Astrocyte (in vitro differentiated cells and primary cell): ENCODE results near the gene SYTL3. TPM values are rescaled to one million over a fixed set of nuclear protein-coding genes. Genes with fewer than 3 reads are reported as not detected.

Experiments
- DNase-seq: peaks from one replicate; pipeline ENCODE4 v3.0.0-alpha.2; 2010; ENCODE audit warnings: low read depth
- FAIRE-seq: peaks from 2 replicates; lab custom pipeline; 2011; peaks lifted over from hg19 to GRCh38; lab: Jason Lieb, UNC
- H2AFZ ChIP-seq: 2 replicates; pipeline ENCODE4 v1.6.0; 2012; ENCODE audit warnings: low read depth, low read length, inconsistent platforms
- H3K27ac ChIP-seq: 2 replicates; pipeline ENCODE4 v1.5.1; 2011; ENCODE audit warnings: low read depth, low read length, inconsistent platforms
- H3K27me3 ChIP-seq: 2 replicates; pipeline ENCODE4 v1.6.0; 2011; ENCODE audit warnings: low read length, inconsistent platforms; ENCODE audit not compliant: insufficient read depth
- H3K36me3 ChIP-seq: 2 replicates; pipeline ENCODE4 v1.5.1; 2011; ENCODE audit warnings: low read length, inconsistent platforms; ENCODE audit not compliant: insufficient read depth
- H3K4me1 ChIP-seq: 2 replicates; pipeline ENCODE4 v1.5.1; 2011; ENCODE audit warnings: low read length, inconsistent platforms; ENCODE audit not compliant: insufficient read depth
- H3K4me2 ChIP-seq: 2 replicates; pipeline ENCODE4 v1.6.0; 2012; ENCODE audit warnings: low read length, inconsistent platforms
- H3K4me3 ChIP-seq: 2 replicates; pipeline ENCODE4 v1.5.1; 2011; ENCODE audit warnings: low read depth, mild to moderate bottlenecking, low read length, inconsistent platforms; ENCODE audit not compliant: insufficient read depth
- H3K79me2 ChIP-seq: 2 replicates; pipeline ENCODE4 v1.6.0; 2012; ENCODE audit warnings: mild to moderate bottlenecking, low read length, inconsistent platforms; ENCODE audit not compliant: insufficient read depth
- H3K9ac ChIP-seq: 2 replicates; pipeline ENCODE4 v1.6.0; 2012; ENCODE audit warnings: mild to moderate bottlenecking, low read length, inconsistent platforms
- H3K9me3 ChIP-seq: 2 replicates; pipeline ENCODE4 v1.5.1; 2012; ENCODE audit warnings: low read depth, mild to moderate bottlenecking, low read length, inconsistent platforms; ENCODE audit not compliant: insufficient read depth
- H4K20me1 ChIP-seq: 2 replicates; pipeline ENCODE4 v1.6.0; 2012; ENCODE audit warnings: low read length, inconsistent platforms; ENCODE audit not compliant: insufficient read depth
- H3K27ac Mint-ChIP-seq: one replicate; pipeline ENCODE4 v1.8.0; 2021; ENCODE audit warnings: mild to moderate bottlenecking, mixed read lengths; ENCODE audit not compliant: unreplicated experiment
- H3K27me3 Mint-ChIP-seq: one replicate; pipeline ENCODE4 v1.8.0; 2021; ENCODE audit warnings: low read depth, mixed read lengths; ENCODE audit not compliant: unreplicated experiment
- H3K36me3 Mint-ChIP-seq: one replicate; pipeline ENCODE4 v1.8.0; 2021; ENCODE audit warnings: low read depth, mixed read lengths; ENCODE audit not compliant: unreplicated experiment
- H3K4me1 Mint-ChIP-seq: one replicate; pipeline ENCODE4 v1.8.0; 2021; ENCODE audit warnings: low read depth, mixed read lengths; ENCODE audit not compliant: unreplicated experiment
- H3K4me3 Mint-ChIP-seq: one replicate; pipeline ENCODE4 v1.8.0; 2021; ENCODE audit warnings: mild to moderate bottlenecking, moderate library complexity, mixed read lengths; ENCODE audit not compliant: unreplicated experiment
- H3K9me3 Mint-ChIP-seq: one replicate; pipeline ENCODE4 v1.8.0; 2021; ENCODE audit warnings: mild to moderate bottlenecking, mixed read lengths; ENCODE audit not compliant: unreplicated experiment
- CTCF ChIP-seq: IDR thresholded peaks from 2 replicates; pipeline ENCODE4 v1.5.1; 2011; ENCODE audit warnings: low read depth, mild to moderate bottlenecking, inconsistent platforms, low read length, moderate library complexity; ENCODE audit not compliant: insufficient read depth
- EZH2 ChIP-seq: IDR thresholded peaks from 2 replicates; pipeline ENCODE4 v1.6.1; 2012; ENCODE audit warnings: mild to moderate bottlenecking, low read length, inconsistent platforms; ENCODE audit not compliant: insufficient read depth
- total RNA-seq: library from RNA; stranded (reverse); gene quantifications from 2 replicates; pipeline ENCODE4 v1.2.1, GENCODE V29; 2021

SYTL3 gene
- total RNA-seq, 1 donor from 2014 or later = 1.2 TPM

GRCh38 chr6:158619922-158620801 lies 29.7 kb upstream of the SYTL3 start:
- no peak for DNase-seq
- TF ChIP-seq EZH2 (no peak), CTCF (no peak)
- no peak overlapping the region for H3K27ac Mint-ChIP-seq

GRCh38 chr6:158620963-158621693 lies 28.7 kb upstream of the SYTL3 start:
- H3K4me2 ChIP-seq = no peak overlapping the region
- no peaks in the 10 kb centered on the region for H3K4me1 ChIP-seq
- H3K4me3 ChIP-seq = no peak overlapping the region
- no peaks in the 10 kb centered on the region for H3K9me3 ChIP-seq
- DNase-seq (no peak), FAIRE-seq (no peak)
- no peak overlapping the region for H3K4me3 Mint-ChIP-seq
- no peak overlapping the region for H3K27ac ChIP-seq
- H4K20me1 ChIP-seq = peaks cover 14% of the 10 kb centered on the region
- no peak overlapping the region for H3K27ac Mint-ChIP-seq
- H3K27me3 Mint-ChIP-seq = no peaks in the 10 kb centered on the region
- H3K36me3 Mint-ChIP-seq = peaks cover 33% of the 10 kb centered on the region
- TF ChIP-seq EZH2 = no peak
- no peak for TF ChIP-seq CTCF
- H3K9me3 Mint-ChIP-seq = no peaks in the 10 kb centered on the region
- H3K27me3 ChIP-seq = no peaks in the 10 kb centered on the region
- H3K36me3 ChIP-seq = peaks cover 11% of the 10 kb centered on the region
- H3K79me2 ChIP-seq = no peaks in the 10 kb centered on the region
- H2AFZ ChIP-seq = no peak overlapping the region
- no peak overlapping the region for H3K9ac ChIP-seq
- H3K4me1 Mint-ChIP-seq = peaks cover 11% of the 10 kb centered on the region

More at GRCh38 chr6:158619922-158620801, 29.7 kb upstream of the SYTL3 start:
- no peak for FAIRE-seq
- Histone ChIP-seq H3K36me3 (peaks cover 11% of the 10 kb centered on the region), H4K20me1 (peaks cover 14% of the 10 kb centered on the region), H3K4me3 (no peak overlapping the region), H3K9ac (no peak overlapping the region), H3K9me3 (no peaks in the 10 kb centered on the region), H3K27me3 (no peaks in the 10 kb centered on the region), H3K27ac (no peak overlapping the region), H3K4me2 (no peak overlapping the region), H3K4me1 (no peaks in the 10 kb centered on the region), H3K79me2 (no peaks in the 10 kb centered on the region), H2AFZ (no peak overlapping the region)
- H3K27me3 Mint-ChIP-seq = no peaks in the 10 kb centered on the region
- H3K36me3 Mint-ChIP-seq = peaks cover 30% of the 10 kb centered on the region
- H3K4me1 Mint-ChIP-seq = peaks cover 11% of the 10 kb centered on the region
- no peak overlapping the region for H3K4me3 Mint-ChIP-seq
- H3K9me3 Mint-ChIP-seq = no peaks in the 10 kb centered on the region
